Measurements from ENCODE around the gene UBASH3A. TPM values are rescaled to one million over a fixed set of nuclear protein-coding genes. Genes with fewer than 3 reads are reported as not detected.

Gene UBASH3A
- total RNA-seq, 1 donor from 2014 or later: not detected

- DNase-seq: no peak
Measured at GRCh38 chr21:42432695-42433094, 29.0 kb downstream of the UBASH3A start.

- DNase-seq: no peak
Measured at GRCh38 chr21:42433946-42434551, 30.3 kb downstream of the UBASH3A start.

GRCh38 chr21:42434884-42435283 is 31.2 kb downstream of the UBASH3A start:
- DNase-seq: no peak

GRCh38 chr21:42435401-42435800 is 31.7 kb downstream of the UBASH3A start:
- no peak for DNase-seq

- no peak for DNase-seq
Measured at GRCh38 chr21:42435833-42436232, 32.1 kb downstream of the UBASH3A start.

- DNase-seq: no peak
Measured at GRCh38 chr21:42436914-42437313, 33.2 kb downstream of the UBASH3A start.

GRCh38 chr21:42437786-42438185 is 34.1 kb downstream of the UBASH3A start:
- DNase-seq: no peak

GRCh38 chr21:42438316-42439205 is 34.9 kb downstream of the UBASH3A start:
- DNase-seq: no peak

- DNase-seq: no peak
Measured at GRCh38 chr21:42439284-42440186, 35.8 kb downstream of the UBASH3A start.

- no peak for DNase-seq
Measured at GRCh38 chr21:42440187-42440792, 36.6 kb downstream of the UBASH3A start.

GRCh38 chr21:42441963-42442362 is 38.3 kb downstream of the UBASH3A start:
- DNase-seq: no peak

- no peak for DNase-seq
Measured at GRCh38 chr21:42443181-42443785, 39.6 kb downstream of the UBASH3A start.

- no peak for DNase-seq
Measured at GRCh38 chr21:42443876-42444744, 40.4 kb downstream of the UBASH3A start.

GRCh38 chr21:42444745-42445059 is 41.0 kb downstream of the UBASH3A start:
- no peak for DNase-seq

GRCh38 chr21:42445311-42445710 is 41.6 kb downstream of the UBASH3A start:
- DNase-seq: no peak

- no peak for DNase-seq
Measured at GRCh38 chr21:42446531-42446930, 42.8 kb downstream of the UBASH3A start.

GRCh38 chr21:42447182-42447581 is 43.5 kb downstream of the UBASH3A start:
- DNase-seq: no peak

GRCh38 chr21:42447732-42448131 is 44.0 kb downstream of the UBASH3A start:
- no peak for DNase-seq

GRCh38 chr21:42448686-42449085 is 45.0 kb downstream of the UBASH3A start:
- DNase-seq: no peak

GRCh38 chr21:42451941-42452340 is 48.2 kb downstream of the UBASH3A start:
- no peak for DNase-seq

Data from occipital lobe (tissue), 2 donors.